Gastrocnemius medialis (tissue), 4 donors: Measurements from ENCODE around the gene BCL6B.

Experiments
- CTCF ChIP-seq, 5 experiments: fragments of 450-650 bp in 3 of 5; fragments of 200-600 bp in 2 of 5; sonication (generic) in 2 of 5; IDR thresholded peaks in 4 of 5; conservative IDR thresholded peaks in 1 of 5; 1 replicate in 4 of 5; 2 replicates in 1 of 5; pipeline ENCODE4 v1.5.1; 2016 to 2019; ENCODE audit warnings: antibody characterized with exemption in 5 of 5, mild to moderate bottlenecking in 3 of 5, moderate library complexity in 3 of 5
- POLR2A ChIP-seq, 2 donors: fragments of 450-650 bp; IDR thresholded peaks; one replicate each; pipeline ENCODE4 v1.6.1; 2017; ENCODE audit warnings: antibody characterized with exemption in 2 of 2, mild to moderate bottlenecking in 2 of 2, moderate library complexity in 2 of 2

DNA sequence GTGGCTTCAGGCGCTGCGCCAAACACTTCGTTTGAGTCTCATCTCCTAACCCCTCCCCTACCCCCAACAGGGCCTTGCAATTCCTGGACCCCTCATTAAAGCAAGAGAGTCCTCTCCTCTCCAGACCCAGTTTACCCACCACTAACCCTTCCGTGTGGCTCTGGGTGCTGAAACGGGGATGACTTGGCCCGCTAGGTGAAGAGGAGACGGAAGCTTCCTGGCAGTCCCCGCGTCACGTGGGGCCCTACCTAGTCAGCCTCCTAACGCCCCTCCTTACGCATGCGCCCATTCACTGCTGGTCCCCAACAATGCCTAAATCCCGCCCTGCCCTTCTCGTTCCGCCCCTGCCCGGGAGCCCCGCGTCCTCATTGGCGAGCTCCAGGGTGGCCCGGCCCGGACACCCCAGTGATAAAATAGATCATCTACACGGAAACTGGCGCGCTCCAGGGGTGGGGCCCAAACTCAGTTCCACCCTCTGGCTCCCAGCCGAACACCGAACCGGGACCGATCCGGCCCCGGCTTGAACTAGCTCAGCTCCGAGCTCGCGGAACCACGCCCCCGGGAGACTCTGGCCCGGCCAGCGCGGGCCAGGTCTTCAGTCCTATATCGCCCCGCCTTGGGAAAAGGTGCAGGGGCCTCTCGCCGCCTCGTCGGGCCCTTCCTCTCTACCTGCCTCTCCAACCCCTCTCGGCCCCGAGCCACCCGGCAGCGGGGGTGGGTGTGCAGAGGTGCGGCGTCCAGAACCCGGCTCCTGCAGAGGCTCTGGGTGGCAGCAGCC is 12.9 kb downstream of the BCL6B start, which contains the start of gene SLC16A13:
- TF ChIP-seq CTCF (IDR thresholded peaks at IDR 0.05 in 4 of 5, conservative IDR thresholded peaks at IDR 0.05 in 1 of 5), result no peak
- TF ChIP-seq POLR2A (IDR thresholded peaks at IDR 0.05), result peak; percentile 38 to 70
